Subcutaneous abdominal adipose tissue (tissue), 5 donors: ENCODE data around the gene SMARCAL1.

ENCODE experiments used
- H3K27ac ChIP-seq: one replicate; pipeline ENCODE4 v1.7.0; 2013; ENCODE audit warnings: low read depth, mild to moderate bottlenecking, inconsistent platforms, low read length, moderate library complexity
- H3K27me3 ChIP-seq, 5 donors: one replicate each; pipeline ENCODE4 v1.7.0; 2013; ENCODE audit warnings: low read length in 5 of 5, inconsistent platforms in 1 of 5; ENCODE audit not compliant: control insufficient read depth in 5 of 5, insufficient read depth in 4 of 5
- H3K36me3 ChIP-seq, 5 donors: one replicate each; pipeline ENCODE4 v1.7.0; 2013; ENCODE audit warnings: low read length in 5 of 5; ENCODE audit not compliant: control insufficient read depth in 5 of 5, insufficient read depth in 5 of 5
- H3K4me1 ChIP-seq, 5 donors: one replicate each; pipeline ENCODE4 v1.7.0; 2013; ENCODE audit warnings: low read length in 5 of 5, mild to moderate bottlenecking in 3 of 5, moderate library complexity in 1 of 5; ENCODE audit not compliant: control insufficient read depth in 5 of 5, insufficient read depth in 5 of 5
- H3K4me3 ChIP-seq, 5 donors: one replicate each; pipeline ENCODE4 v1.7.0; 2013; ENCODE audit warnings: low read length in 5 of 5, low read depth in 1 of 5
- H3K9ac ChIP-seq, 5 donors: one replicate each; pipeline ENCODE4 v1.7.0; 2013; ENCODE audit warnings: low read length in 5 of 5, mild to moderate bottlenecking in 4 of 5, moderate library complexity in 3 of 5
- H3K9me3 ChIP-seq, 5 donors: one replicate each; pipeline ENCODE4 v1.7.0; 2013; ENCODE audit warnings: low read length in 5 of 5; ENCODE audit not compliant: control insufficient read depth in 5 of 5
- donor health status: healthy.
- donor health status: healthy.
- donor health status: healthy.
- donor health status: healthy.
- donor health status: healthy.

SMARCAL1 gene

DNA sequence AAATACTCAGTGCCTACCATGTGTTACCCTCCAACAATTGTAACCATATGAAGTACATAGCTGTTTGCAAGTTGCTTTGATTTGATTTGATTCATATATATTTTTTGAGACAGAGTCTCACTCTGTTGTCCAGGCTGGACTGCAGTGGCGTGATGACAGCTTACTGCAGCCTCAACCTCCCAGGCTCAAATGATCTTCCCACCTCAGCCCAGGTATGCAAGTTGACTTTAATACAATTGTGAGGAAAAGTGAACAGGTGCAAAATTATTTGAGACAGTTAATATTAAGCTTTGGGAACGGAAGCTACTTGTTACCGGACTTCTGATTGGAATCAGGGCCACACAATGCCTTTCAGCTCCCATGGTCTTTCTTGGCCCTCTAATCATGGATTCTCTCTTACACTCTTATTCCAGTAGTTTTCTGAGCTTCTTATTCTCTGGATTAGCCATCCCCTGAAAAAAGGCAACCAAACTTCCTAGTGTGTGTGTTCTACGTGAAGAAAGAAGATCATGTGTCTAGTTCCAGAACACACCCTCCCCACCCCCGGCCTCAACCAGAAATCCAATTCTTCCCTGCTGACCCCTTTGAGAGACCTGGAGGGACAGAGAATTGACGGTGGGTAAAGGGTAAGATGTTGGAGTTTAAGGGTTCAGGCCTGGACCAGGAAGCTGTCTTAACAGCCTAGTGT lies 85.2 kb downstream of the SMARCAL1 start:
- Histone ChIP-seq H3K4me1 (peaks cover 8 to 41% (median 30%) of the 10 kb centered on the region in 5 donors), H3K27ac (peak overlapping the region; percentile 95), H3K36me3 (peaks cover 19 to 30% (median 28%) of the 10 kb centered on the region in 5 donors), H3K9me3 (no peaks in the 10 kb centered on the region), H3K27me3 (no peaks in the 10 kb centered on the region), H3K4me3 (peak overlapping the region; percentile 85 to 100 (median 98)), H3K9ac (peak overlapping the region; percentile 85 to 100 (median 100))

DNA sequence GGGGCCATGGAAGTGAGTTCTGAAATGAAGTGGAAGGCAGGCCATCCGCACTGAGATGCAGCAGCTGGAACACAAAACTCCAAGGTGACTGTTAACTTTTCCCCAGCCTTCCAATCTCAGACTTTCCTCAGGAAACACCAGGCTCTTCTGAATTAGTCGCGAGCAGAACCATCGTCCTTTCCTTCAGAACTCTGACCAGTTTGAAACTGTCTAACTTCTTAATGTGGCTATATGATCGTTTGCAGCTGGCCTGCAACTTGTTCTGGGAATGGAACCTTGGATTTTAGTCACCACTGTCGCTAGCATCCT lies 85.7 kb downstream of the SMARCAL1 start:
- H3K27ac ChIP-seq, result peak overlapping the region; percentile 95

GRCh38 chr2:216498379-216499352 lies 86.4 kb downstream of the SMARCAL1 start, which contains the start of gene RPL37A:
TSS of gene RPL37A (plus strand) at chr2:216498844. CDS start at chr2:216498875, 31 bp downstream.
- Histone ChIP-seq H3K4me1 (peaks cover 8 to 41% (median 30%) of the 10 kb centered on the region in 5 donors), H3K4me3 (peak within 1 kb of the TSS; percentile 85 to 100 (median 98))

More for the DNA sequence above, 85.7 kb downstream of the SMARCAL1 start:
- Histone ChIP-seq H3K36me3 (peaks cover 24 to 35% (median 33%) of the 10 kb centered on the region in 5 donors), H3K9ac (peak overlapping the region; percentile 85 to 100 (median 100)), H3K27me3 (no peaks in the 10 kb centered on the region), H3K4me3 (peak overlapping the region; percentile 85 to 100 (median 98)), H3K4me1 (peaks cover 8 to 41% (median 30%) of the 10 kb centered on the region in 5 donors), H3K9me3 (no peaks in the 10 kb centered on the region)

GRCh38 chr2:216499641-216500218 lies 87.4 kb downstream of the SMARCAL1 start:
- no peaks in the 10 kb centered on the region for H3K27me3 ChIP-seq
- H3K27ac ChIP-seq, result peak overlapping the region; percentile 95
- H3K4me3 ChIP-seq, result peak overlapping the region; percentile 85 to 100 (median 98)
- peaks cover 8 to 41% (median 30%) of the 10 kb centered on the region in 5 donors for H3K4me1 ChIP-seq
- H3K9me3 ChIP-seq, result no peaks in the 10 kb centered on the region
- H3K36me3 ChIP-seq, result peaks cover 33 to 51% (median 47%) of the 10 kb centered on the region in 5 donors
- H3K9ac ChIP-seq, result peak overlapping the region; percentile 97 to 100 (median 100)

More at GRCh38 chr2:216498379-216499352, 86.4 kb downstream of the SMARCAL1 start, which contains the start of gene RPL37A:
- Histone ChIP-seq H3K27me3 (no peaks in the 10 kb centered on the region), H3K27ac (peak within 1 kb of the TSS; percentile 95), H3K9me3 (no peaks in the 10 kb centered on the region), H3K9ac (peak within 1 kb of the TSS; percentile 97 to 100 (median 100)), H3K36me3 (peaks cover 27 to 41% (median 40%) of the 10 kb centered on the region in 5 donors)

- Histone ChIP-seq H3K27me3 (no peaks in the 10 kb centered on the region), H3K4me3 (no peak overlapping the region), H3K36me3 (peaks cover 33 to 58% (median 50%) of the 10 kb centered on the region in 5 donors), H3K27ac (peak overlapping the region; percentile 95), H3K4me1 (peaks cover 8 to 40% (median 30%) of the 10 kb centered on the region in 5 donors), H3K9ac (peak overlapping the region in 4 of 5 donors; percentile 100), H3K9me3 (no peaks in the 10 kb centered on the region)
These were observed 88.3 kb downstream of the SMARCAL1 start for GRCh38 chr2:216500572-216500971.

DNA sequence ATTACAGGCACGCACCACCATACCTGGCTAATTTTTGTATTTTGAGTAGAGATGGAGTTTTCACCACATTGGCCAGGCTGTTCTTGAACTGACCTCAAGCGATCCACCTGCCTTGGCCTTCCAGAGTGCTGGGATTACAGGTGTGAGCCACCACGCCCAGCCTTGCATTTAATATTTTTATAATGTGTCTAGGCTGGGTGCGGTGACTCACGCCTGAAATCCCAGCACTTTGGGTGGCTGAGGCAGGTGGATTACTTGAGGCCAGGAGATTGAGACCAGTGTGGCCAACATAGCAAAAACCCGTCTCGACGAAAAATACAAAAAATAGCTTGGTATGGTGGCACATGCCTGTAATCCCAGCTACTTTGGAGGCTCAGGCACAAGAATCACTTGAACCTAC lies 89.6 kb downstream of the SMARCAL1 start:
- no peak overlapping the region for H3K4me3 ChIP-seq
- H3K27ac ChIP-seq, result no peak overlapping the region
- H3K36me3 ChIP-seq, result peaks cover 33 to 62% (median 52%) of the 10 kb centered on the region in 5 donors
- no peaks in the 10 kb centered on the region for H3K27me3 ChIP-seq
- H3K9me3 ChIP-seq, result no peaks in the 10 kb centered on the region
- peak overlapping the region in 1 of 5 donors; percentile 35 for H3K9ac ChIP-seq
- peaks cover 8 to 33% (median 29%) of the 10 kb centered on the region in 5 donors for H3K4me1 ChIP-seq

DNA sequence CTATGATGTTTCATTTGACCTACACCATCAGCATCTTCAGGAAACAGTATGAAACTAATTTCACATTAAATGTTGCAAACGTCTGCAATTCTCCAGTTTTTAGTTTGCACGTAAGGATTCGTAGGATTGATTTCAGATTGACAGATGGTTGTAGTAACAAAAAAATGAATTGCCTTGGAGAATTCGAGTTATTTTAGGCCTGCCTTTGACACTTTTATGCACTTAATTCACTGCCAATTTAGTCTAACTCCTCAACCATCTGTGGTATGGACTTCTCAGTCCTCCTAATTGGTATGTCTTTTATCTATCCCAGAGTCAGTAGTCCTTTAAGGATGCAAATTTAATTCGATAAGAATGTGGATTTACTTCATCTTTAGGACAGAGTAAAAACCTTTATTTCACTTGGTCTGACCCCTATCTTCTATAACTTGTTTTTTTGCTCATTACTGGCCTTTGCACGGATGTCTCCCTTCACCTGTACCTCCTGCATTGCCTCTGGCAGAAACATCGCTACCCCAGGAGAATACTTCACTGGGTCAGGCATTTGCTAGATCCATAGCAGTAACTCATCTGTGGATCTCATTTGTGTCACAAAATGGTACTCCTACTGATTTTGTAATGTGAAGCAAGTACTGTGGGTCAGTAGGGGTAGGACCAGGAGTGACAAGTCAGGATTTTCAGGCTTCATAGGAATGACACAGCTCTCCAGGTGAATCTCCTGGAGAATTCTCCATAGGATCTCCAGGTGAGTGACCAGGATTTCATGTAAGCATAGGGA lies 90.3 kb downstream of the SMARCAL1 start:
- peaks cover 33 to 62% (median 52%) of the 10 kb centered on the region in 5 donors for H3K36me3 ChIP-seq
- H3K9ac ChIP-seq, result peak overlapping the region in 1 of 5 donors; percentile 15
- H3K4me3 ChIP-seq, result no peak overlapping the region
- H3K9me3 ChIP-seq, result no peaks in the 10 kb centered on the region
- H3K27me3 ChIP-seq, result no peaks in the 10 kb centered on the region
- H3K4me1 ChIP-seq, result peaks cover 8 to 31% (median 26%) of the 10 kb centered on the region in 5 donors
- no peak overlapping the region for H3K27ac ChIP-seq

DNA sequence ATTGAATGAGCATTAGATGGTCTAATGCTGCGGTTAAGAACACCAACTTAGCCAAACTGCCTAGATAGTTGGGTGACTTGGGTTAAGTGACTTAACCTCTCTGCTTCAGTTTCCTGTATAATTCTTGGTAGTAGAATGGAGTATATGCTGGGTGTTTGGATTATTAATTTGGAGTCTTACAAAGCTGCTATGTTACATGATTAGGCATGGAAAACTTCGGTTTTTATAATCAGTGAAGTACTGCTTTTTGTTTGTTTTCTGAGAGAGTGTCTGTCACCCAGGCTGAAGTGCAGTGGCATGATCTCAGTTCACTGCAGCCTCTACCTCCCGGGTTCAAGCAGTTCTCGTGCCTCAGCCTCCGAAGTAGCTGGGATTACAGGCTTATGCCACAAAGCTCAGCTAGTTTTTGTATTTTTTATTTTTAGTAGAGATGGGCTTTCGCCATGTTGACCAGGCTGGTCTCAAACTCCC lies 90.9 kb downstream of the SMARCAL1 start:
- Histone ChIP-seq H3K4me1 (peaks cover 5 to 24% (median 20%) of the 10 kb centered on the region in 5 donors), H3K9ac (peak overlapping the region in 1 of 5 donors; percentile 15), H3K27ac (no peak overlapping the region), H3K9me3 (no peaks in the 10 kb centered on the region), H3K36me3 (peaks cover 33 to 62% (median 52%) of the 10 kb centered on the region in 5 donors), H3K4me3 (no peak overlapping the region), H3K27me3 (no peaks in the 10 kb centered on the region)
